K562 (cell line): Measurements from ENCODE around the gene PCDHGB2. TPM values are rescaled to one million over a fixed set of nuclear protein-coding genes. Genes with fewer than 3 reads are reported as not detected.

Source experiments
- ATAC-seq: fragments of 200-7000 bp; cut with Tn5 transposase; 3 replicates; pipeline ENCODE4 v1.9.1; 2020; ENCODE audit warnings: moderate library complexity
- BruUV-seq: library from RNA; stranded (reverse); fragments of 400-500 nt; replicated peaks from 2 replicates; lab custom pipeline; 2021; lab: Mats Ljungman, UMichigan
- CTCF ChIA-PET: fragments of 300-600 bp; formaldehyde crosslinking; extraction: SDS; loops from one replicate; lab custom pipeline; 2021; ENCODE audit warnings: low intra/inter-chr PET ratio; lab: Yijun Ruan, JAX
- POLR2A ChIA-PET: fragments of 300-600, 350-650 bp; sonication (Branson Sonifier 250); formaldehyde crosslinking; extraction: SDS; loops from one replicate; lab custom pipeline; 2021; ENCODE audit warnings: antibody characterized with exemption, inconsistent platforms; lab: Yijun Ruan, JAX
- DNase-seq, 4 experiments: peaks; one replicate each; pipeline versions ENCODE4 v3.0.0 to v3.0.0-alpha.2; 2011 to 2018; ENCODE audit warnings: low spot score in 3 of 4, mixed read lengths in 3 of 4; ENCODE audit errors: extremely low read depth in 1 of 4
- FAIRE-seq: peaks from 2 replicates; lab custom pipeline; 2011; peaks lifted over from hg19 to GRCh38; lab: Jason Lieb, UNC
- H2AFZ ChIP-seq: 2 replicates; pipeline ENCODE4 v1.6.0; 2011; ENCODE audit warnings: low read depth, low read length, control low read depth, inconsistent platforms
- H3K27ac ChIP-seq: fragments of 200-600 bp; 3 replicates; pipeline ENCODE4 v1.8.0; 2011; ENCODE audit warnings: low read depth, mild to moderate bottlenecking, control low read depth, inconsistent platforms, low read length, moderate library complexity, mixed read lengths; ENCODE audit errors: extremely low read depth
- H3K27me3 ChIP-seq, 2 experiments: fragments of 300-600 bp in 1 of 2; 2 replicates in 1 of 2; 3 replicates in 1 of 2; pipeline versions ENCODE4 v1.6.0 to v1.8.0; 2011; ENCODE audit warnings: inconsistent platforms in 2 of 2, low read length in 2 of 2, mild to moderate bottlenecking in 1 of 2, mixed read lengths in 1 of 2, moderate library complexity in 1 of 2; ENCODE audit not compliant: control insufficient read depth in 2 of 2, insufficient read depth in 2 of 2
- H3K36me3 ChIP-seq: fragments of 300-600 bp; 3 replicates; pipeline ENCODE4 v1.8.0; 2011; ENCODE audit warnings: mild to moderate bottlenecking, low read length, inconsistent platforms; ENCODE audit not compliant: control insufficient read depth, insufficient read depth
- H3K4me1 ChIP-seq, 2 experiments: fragments of 200-600 bp in 1 of 2; replicated peaks in 1 of 2; 2 replicates in 1 of 2; 3 replicates in 1 of 2; pipeline versions ENCODE4 v1.5.1 to v1.8.0; 2011; ENCODE audit warnings: inconsistent platforms in 2 of 2, low read length in 2 of 2, mild to moderate bottlenecking in 1 of 2, mixed read lengths in 1 of 2, moderate library complexity in 1 of 2; ENCODE audit not compliant: control insufficient read depth in 2 of 2, insufficient read depth in 2 of 2
- H3K4me2 ChIP-seq: 2 replicates; pipeline ENCODE4 v1.6.1; 2011; ENCODE audit warnings: low read length, control low read depth, inconsistent platforms, mixed read lengths; ENCODE audit not compliant: insufficient read depth
- H3K4me3 ChIP-seq: fragments of 200-600 bp; sonication (generic), shearing (Covaris generic); 2 replicates; pipeline ENCODE4 v1.5.1; 2016; ENCODE audit warnings: control low read depth, inconsistent platforms
- H3K79me2 ChIP-seq: fragments of 200-600 bp; 3 replicates; pipeline ENCODE4 v1.8.0; 2011; ENCODE audit warnings: low read length, inconsistent platforms; ENCODE audit not compliant: control insufficient read depth, insufficient read depth
- H3K9ac ChIP-seq, 2 experiments: 2 replicates each; pipeline versions ENCODE4 v1.6.0 to v1.6.1; 2011; ENCODE audit warnings: low read depth in 2 of 2, low read length in 2 of 2, control low read depth in 1 of 2, inconsistent platforms in 1 of 2, mild to moderate bottlenecking in 1 of 2, mixed read lengths in 1 of 2; ENCODE audit not compliant: insufficient read depth in 1 of 2
- H3K9me1 ChIP-seq: one replicate; pipeline ENCODE4 v1.6.0; 2011; ENCODE audit warnings: inconsistent platforms, mild to moderate bottlenecking, low read length, moderate library complexity; ENCODE audit not compliant: control insufficient read depth, insufficient read depth
- H3K9me3 ChIP-seq: replicated peaks from 2 replicates; pipeline ENCODE4 v1.5.1; 2011; ENCODE audit warnings: low read depth, low read length, inconsistent platforms; ENCODE audit not compliant: control insufficient read depth, insufficient read depth
- H4K20me1 ChIP-seq: replicated peaks from 2 replicates; pipeline ENCODE4 v1.6.1; 2011; ENCODE audit warnings: low read length, inconsistent platforms, mixed read lengths; ENCODE audit not compliant: control insufficient read depth, insufficient read depth
- EHMT2 ChIP-seq: fragments of 450-650 bp; IDR thresholded peaks from 2 replicates; pipeline ENCODE4 v1.6.1; 2018; ENCODE audit warnings: antibody characterized with exemption
- MBD2 ChIP-seq: sonication (generic); IDR thresholded peaks from 2 replicates; pipeline ENCODE4 v1.6.1; 2016; ENCODE audit warnings: low read depth, borderline replicate concordance
- NR2F6 ChIP-seq: fragments of 450-650 bp; formaldehyde crosslinking; IDR thresholded peaks from 2 replicates; pipeline ENCODE4 v1.4.0; 2020; ENCODE audit warnings: mild to moderate bottlenecking
- POLR2AphosphoS5 ChIP-seq: IDR thresholded peaks from 2 replicates; pipeline ENCODE4 v1.6.1; 2011; ENCODE audit warnings: mild to moderate bottlenecking, low read depth, low read length, moderate library complexity; ENCODE audit not compliant: control insufficient read depth, insufficient read depth
- WGBS: fragments of 100-300 bp; shearing (Covaris generic); methylation state at CpG from one replicate; pipeline ENCODE4 v1.1.6; 2016; ENCODE audit warnings: low coverage, mixed read lengths; ENCODE audit not compliant: insufficient coverage; ENCODE audit errors: missing lambda C conversion rate; 5-methylcytosine and 5-hydroxymethylcytosine counted together
- in situ Hi-C: fragments of 300-500 bp; cut with MboI; formaldehyde crosslinking; loops from 4 replicates; pipeline ENCODE4 v1.15.0; 2018; ENCODE audit warnings: inconsistent platforms, mixed read lengths
- intact Hi-C: fragments of 100-400 bp; cut with micrococcal nuclease; formaldehyde crosslinking; loops from 2 replicates; pipeline ENCODE4 v1.14.2; 2022
- polyA plus RNA-seq, 8 experiments: library from polyadenylated mRNA; depleted of rRNA in 4 of 8; stranded (reverse) in 5 of 8; unstranded in 3 of 8; fragments of >200 nt; fragmentation: Nextera tagmentation in 2 of 8; fragmentation: Illumina TruSeq in 1 of 8; extraction: Ambion mirVana in 2 of 8; extraction: Trizol in 1 of 8; gene quantifications; 2 replicates each; pipeline versions ENCODE4 v1.2.1 to v1.2.3, GENCODE V29; 2011 to 2014; ENCODE audit warnings: inconsistent platforms in 1 of 8, missing spikeins in 1 of 8
- total RNA-seq, 7 experiments: library from RNA; depleted of rRNA in 6 of 7; stranded (reverse); fragments of >200 nt in 6 of 7; fragmentation: Illumina TruSeq in 2 of 7; extraction: Trizol in 2 of 7; gene quantifications; 2 replicates each; pipeline versions ENCODE4 v1.2.1 to v1.2.3, GENCODE V29; 2011 to 2021; ENCODE audit warnings: low replicate concordance in 1 of 7
- TF ChIP-seq, protein P1 (sequence below): fragments of 250-450 bp; sonication (Bioruptor Pico); IDR thresholded peaks from 2 replicates; pipeline ENCODE4 v1.4.0; 2020; ENCODE audit warnings: borderline replicate concordance
- TF ChIP-seq, protein P2 (sequence below): fragments of 450-650 bp; formaldehyde crosslinking; IDR thresholded peaks from 2 replicates; pipeline ENCODE4 v1.4.0; 2022; ENCODE audit warnings: missing genetic modification characterization

Gene PCDHGB2
- total and polyA plus RNA-seq, 9 of the 15 experiments (the other 6 are each of a cell fraction or from before 2014, with no cell fraction given): 0.06 to 0.54 (median 0.29) TPM; not detected in 1

DNA sequence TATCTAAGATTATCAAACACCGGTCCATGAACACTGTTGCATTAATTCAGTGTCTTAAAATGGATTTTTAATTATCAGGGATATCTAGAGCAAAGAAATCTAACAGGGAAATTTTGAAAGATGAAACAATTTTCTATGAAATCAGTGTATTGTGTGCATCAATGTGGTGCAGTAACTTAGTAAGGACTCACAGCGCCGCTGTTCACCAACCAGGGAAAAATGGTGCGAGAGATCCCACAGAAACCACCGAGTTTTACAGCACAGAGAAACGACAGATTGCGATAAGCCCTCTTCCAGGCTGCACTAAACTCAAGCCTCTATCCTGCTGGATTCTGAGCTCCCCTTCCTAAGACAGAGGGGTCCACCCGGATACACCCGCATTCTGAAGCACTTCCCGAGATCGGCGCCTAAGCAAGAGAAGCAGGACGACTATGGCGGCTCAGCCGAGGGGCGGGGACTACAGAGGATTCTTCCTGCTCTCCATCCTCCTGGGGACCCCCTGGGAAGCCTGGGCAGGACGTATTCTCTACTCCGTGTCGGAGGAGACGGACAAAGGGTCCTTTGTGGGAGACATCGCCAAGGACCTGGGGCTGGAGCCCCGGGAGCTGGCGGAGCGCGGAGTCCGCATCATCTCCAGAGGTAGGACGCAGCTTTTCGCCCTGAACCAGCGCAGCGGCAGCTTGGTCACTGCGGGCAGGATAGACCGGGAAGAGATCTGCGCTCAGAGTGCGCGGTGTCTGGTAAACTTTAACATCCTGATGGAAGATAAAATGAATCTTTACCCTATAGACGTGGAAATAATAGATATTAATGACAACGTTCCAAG is 22.9 kb downstream of the PCDHGB2 start, which contains the start of gene PCDHGA7:
Gene PCDHGA7, plus strand, starts transcription at position 274 of the 826 bp plus-strand sequence. Its CDS starts 158 bp downstream, at position 432.
- ATAC-seq: peak; percentile 95
- H3K9ac ChIP-seq: peak within 1 kb of the TSS in 1 of 2 experiments; percentile 69; a peak in 1 of 4 replicates
- no peaks in the 10 kb centered on the region for H3K9me1 ChIP-seq
- H3K4me1 ChIP-seq: peaks cover 0 to 9% of the 10 kb centered on the region in 2 experiments; a peak in 2 of 5 replicates
- ChIA-PET POLR2A (no interaction called here), CTCF (interaction anchor here (0.9 kb wide), 1 partner anchor 181 kb away, joined by 5 read pairs; no protein-coding TSS in a partner anchor)
- no peak within 1 kb of the TSS for H3K27ac ChIP-seq
- H3K27me3 ChIP-seq: peaks cover 9 to 25% of the 10 kb centered on the region in 2 experiments; a peak in 4 of 5 replicates
- H3K4me3 ChIP-seq: peak within 1 kb of the TSS; percentile 36
- H4K20me1 ChIP-seq: no peaks in the 10 kb centered on the region
- no TSS peak for BruUV-seq
- no peaks in the 10 kb centered on the region for H3K36me3 ChIP-seq
- 3% methylated on average over 37 of the region's 37 CpGs for WGBS
- peak in 3 of 4 experiments; percentile 30 to 42 (median 35) for DNase-seq
- intact Hi-C loops: no loop called here
- no peaks in the 10 kb centered on the region for H3K9me3 ChIP-seq
- peak within 1 kb of the TSS; percentile 67 for H2AFZ ChIP-seq
- peak; percentile 89 for FAIRE-seq
- in situ Hi-C loops: no loop called here
- H3K4me2 ChIP-seq: peak within 1 kb of the TSS; percentile 69
- H3K79me2 ChIP-seq: no peaks in the 10 kb centered on the region
- TF ChIP-seq, protein P1, sequence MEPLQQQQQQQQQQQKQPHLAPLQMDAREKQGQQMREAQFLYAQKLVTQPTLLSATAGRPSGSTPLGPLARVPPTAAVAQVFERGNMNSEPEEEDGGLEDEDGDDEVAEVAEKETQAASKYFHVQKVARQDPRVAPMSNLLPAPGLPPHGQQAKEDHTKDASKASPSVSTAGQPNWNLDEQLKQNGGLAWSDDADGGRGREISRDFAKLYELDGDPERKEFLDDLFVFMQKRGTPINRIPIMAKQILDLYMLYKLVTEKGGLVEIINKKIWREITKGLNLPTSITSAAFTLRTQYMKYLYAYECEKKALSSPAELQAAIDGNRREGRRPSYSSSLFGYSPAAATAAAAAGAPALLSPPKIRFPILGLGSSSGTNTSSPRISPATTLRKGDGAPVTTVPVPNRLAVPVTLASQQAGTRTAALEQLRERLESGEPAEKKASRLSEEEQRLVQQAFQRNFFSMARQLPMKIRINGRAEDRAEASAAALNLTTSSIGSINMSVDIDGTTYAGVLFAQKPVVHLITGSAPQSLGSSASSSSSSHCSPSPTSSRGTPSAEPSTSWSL: no peak
- TF ChIP-seq MBD2: no peak
- TF ChIP-seq NR2F6 (CRISPR knock-in tag): no peak
- peak; percentile 33; the same call in 1 of the 2 replicates for TF ChIP-seq EHMT2
- TF ChIP-seq, protein P2, sequence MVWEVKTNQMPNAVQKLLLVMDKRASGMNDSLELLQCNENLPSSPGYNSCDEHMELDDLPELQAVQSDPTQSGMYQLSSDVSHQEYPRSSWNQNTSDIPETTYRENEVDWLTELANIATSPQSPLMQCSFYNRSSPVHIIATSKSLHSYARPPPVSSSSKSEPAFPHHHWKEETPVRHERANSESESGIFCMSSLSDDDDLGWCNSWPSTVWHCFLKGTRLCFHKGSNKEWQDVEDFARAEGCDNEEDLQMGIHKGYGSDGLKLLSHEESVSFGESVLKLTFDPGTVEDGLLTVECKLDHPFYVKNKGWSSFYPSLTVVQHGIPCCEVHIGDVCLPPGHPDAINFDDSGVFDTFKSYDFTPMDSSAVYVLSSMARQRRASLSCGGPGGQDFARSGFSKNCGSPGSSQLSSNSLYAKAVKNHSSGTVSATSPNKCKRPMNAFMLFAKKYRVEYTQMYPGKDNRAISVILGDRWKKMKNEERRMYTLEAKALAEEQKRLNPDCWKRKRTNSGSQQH (CRISPR knock-in tag): no peak
- TF ChIP-seq POLR2AphosphoS5: no peak
